NCI-H526 treated with DMSO at 0.1 percent for 48 hours (cell line): Measurements from ENCODE around the gene UBE3C.
"Not testable (repeated sequence)": the region's sequence is repeated elsewhere in the genome, so short reads cannot be mapped to it uniquely, and the experiment has no call there.

ENCODE experiments used
- DNase-seq: peaks from one replicate; lab custom pipeline; 2025; lab: John Stamatoyannopoulos, UW

UBE3C gene

DNA sequence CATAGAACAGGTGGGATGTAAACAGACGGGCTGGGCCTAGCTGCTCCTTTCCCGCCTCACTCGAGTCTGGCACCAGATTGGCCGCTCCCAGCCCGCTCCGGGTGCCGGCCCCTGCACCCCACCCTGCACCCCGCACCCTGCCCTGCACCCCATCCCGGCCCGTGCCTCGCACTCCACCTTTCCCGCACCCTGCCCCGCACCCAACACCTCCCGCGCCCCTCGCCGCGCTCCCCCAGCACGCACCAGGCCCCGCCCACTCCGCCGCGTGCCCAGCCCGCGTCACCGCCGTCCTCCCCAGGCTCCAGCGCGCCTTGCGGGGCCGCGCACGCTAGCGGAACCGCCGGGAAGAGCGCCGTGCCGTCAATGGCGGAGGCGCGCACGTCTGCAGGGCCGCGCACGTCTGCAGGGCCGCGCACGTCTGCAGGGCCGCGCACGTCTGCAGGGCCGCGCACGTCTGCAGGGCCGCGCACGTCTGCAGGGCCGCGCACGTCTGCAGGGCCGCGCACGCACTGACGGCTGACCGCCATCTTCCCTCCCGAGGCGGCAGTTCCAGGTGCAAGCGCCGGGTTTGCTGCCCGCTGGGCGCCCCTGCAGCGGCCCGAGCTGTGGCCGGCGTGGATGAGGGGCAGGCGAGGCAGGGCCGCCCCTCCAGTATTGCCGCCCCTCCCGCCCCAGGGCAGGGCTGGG, at the start of gene UBE3C:
TSS of gene UBE3C (plus strand) at position 503 of the 687 bp plus-strand sequence. CDS start 347 bp downstream, outside the sequence.
- DNase-seq: peak; percentile 88

DNA sequence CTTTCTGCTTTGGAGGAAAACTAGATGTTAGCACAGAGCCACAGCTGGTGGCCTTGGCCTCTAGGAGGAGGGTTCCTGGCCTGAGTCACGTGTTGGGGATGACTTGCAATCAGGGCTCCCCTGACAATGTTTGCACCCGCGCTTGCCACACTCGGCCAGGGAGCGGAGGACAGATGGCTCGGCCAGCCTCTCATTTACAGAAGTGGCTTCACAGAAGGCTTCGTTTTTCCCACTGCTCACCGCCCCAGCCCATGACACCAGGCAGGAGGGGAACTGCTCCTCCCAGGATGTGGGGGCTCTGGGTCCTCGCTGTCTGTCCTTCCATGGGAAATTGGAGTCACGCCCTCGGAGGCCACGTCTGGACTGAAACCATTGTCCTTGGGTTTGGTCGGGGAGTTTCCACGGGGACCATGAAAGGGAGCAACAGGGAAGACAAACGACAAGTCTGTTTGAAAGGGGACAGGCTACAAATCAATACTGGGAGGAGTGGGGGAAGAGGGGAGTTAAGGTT, 49.6 kb upstream of the UBE3C start:
- DNase-seq: no peak

DNA sequence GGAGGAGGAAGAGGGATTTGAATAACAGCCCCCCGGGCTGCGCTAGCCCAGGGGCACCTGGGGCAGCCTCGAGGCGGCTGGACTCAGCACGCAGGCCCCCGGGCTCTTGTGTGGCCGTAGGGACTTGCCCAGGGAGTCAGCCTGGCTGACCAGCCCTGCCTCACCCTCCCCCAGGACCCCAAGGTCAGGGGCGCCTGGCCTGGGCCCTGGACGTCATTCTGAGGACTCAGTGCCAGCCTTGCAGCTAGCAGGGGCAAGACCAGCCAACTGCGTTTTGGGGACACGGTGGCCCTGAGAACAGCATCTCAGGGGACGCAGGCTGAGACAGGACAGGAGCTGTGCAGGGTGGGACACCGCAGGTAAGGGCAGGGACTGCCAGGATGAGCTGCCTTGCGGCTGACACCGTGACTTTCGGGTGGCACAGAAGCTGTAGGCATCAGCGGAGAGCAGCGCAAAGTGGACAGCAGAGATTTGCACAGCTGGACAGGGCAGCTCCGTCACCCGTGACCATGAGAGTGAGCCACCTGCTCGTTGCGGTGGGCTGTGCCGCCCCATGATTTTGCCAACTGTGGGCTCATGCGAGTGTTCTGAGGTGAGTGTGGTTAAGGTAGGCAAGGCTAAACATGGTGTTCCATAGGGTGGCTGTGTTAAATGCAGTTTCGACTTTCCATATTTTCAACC, 48.1 kb upstream of the UBE3C start:
- no peak for DNase-seq

DNA sequence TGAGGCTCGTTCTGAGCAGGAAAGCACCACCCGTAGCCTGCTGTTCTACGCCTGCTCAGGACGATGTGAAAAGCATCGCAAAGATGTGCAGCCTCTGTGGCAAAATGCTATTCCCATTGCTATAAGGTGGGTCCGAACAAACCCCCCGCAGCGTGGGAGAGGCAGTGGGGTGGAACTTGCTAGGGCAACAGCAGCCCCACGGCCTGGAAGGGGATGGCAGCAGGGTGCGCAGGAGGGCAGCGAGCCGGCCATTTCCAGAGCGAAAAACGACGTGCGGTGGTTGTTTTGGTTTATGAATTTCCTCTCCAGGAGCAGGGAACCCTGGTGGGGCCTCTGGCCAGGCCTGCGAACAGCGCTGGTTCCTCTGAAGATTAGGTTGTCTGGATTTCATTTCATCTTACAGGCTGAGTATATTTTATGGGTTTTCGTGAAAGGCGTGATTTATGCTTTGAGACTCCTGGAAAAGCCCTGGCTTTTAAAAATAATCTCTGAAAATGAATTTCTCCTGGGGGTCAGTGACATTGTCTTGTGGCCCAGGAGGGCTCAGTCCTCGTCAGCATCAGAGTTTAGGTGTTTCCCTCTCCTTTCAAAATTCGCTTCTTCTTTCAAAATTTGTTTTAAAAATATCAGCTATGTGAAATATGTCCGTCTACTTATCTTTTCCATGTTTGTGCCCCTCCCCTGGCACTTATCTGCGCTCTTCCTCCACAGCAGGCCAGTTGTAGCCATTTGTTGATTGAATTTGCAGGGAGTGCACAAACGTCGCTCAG, 42.3 kb upstream of the UBE3C start:
- DNase-seq: peak; percentile 90

- DNase-seq: no peak
These were observed 41.7 kb upstream of the UBE3C start for GRCh38 chr7:157097056-157097329.

DNA sequence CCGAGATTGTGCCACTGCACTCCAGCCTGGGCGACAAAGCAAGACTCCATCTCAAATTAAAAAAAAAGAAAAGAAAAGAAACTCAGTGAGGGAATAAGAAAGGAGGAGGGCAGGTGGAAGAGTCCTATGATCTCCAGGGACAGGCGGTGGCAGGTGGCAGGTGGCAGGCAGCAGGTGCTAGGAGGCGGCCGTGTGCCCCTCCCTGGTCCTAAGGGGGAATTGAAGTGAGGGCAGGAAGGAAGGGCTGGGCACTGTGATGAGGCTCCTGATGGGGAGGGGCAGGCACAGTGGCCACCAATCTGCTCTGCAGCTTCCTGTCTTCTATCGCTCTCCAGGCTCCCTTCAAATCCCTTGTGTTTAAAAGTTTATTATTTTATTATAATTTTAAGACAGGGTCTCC, 41.2 kb upstream of the UBE3C start:
- DNase-seq: peak; percentile 77

GRCh38 chr7:157100005-157100404, 38.7 kb upstream of the UBE3C start:
- not testable (repeated sequence) for DNase-seq

GRCh38 chr7:157103641-157104040, 35.1 kb upstream of the UBE3C start:
- DNase-seq: not testable (repeated sequence)

DNA sequence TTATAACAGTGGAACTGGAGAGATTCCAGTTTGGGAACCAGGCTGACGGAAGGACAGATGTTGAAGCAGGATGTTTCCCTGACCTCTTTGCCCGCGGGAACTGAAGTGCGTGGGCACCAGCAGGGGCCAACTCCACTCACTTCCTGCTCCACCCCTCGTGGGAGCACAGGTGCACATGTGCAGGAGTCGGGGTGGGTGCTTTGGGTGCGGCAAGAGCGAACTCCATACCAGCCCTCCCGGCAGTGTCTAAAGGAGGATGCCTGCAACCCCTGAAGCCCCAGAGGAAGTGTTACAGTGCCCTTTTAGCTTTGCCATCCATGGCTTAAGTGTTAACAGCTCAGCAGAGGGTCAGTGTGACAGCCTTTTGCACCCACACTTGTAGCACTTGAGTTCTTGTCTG, 27.4 kb upstream of the UBE3C start:
- no peak for DNase-seq

GRCh38 chr7:157112706-157113105, 26.0 kb upstream of the UBE3C start:
- DNase-seq: no peak

GRCh38 chr7:157113607-157114006, 25.1 kb upstream of the UBE3C start:
- DNase-seq: no peak

GRCh38 chr7:157116762-157117161, 22.0 kb upstream of the UBE3C start:
- DNase-seq: no peak

GRCh38 chr7:157117796-157118195, 20.9 kb upstream of the UBE3C start:
- no peak for DNase-seq

- DNase-seq: no peak
These were observed 18.5 kb upstream of the UBE3C start for GRCh38 chr7:157120181-157120580.

GRCh38 chr7:157121184-157121715, 17.5 kb upstream of the UBE3C start:
- DNase-seq: no peak

GRCh38 chr7:157122800-157123495, 15.8 kb upstream of the UBE3C start:
- DNase-seq: no peak

GRCh38 chr7:157124690-157125089, 14.0 kb upstream of the UBE3C start:
- DNase-seq: peak; percentile 65

DNA sequence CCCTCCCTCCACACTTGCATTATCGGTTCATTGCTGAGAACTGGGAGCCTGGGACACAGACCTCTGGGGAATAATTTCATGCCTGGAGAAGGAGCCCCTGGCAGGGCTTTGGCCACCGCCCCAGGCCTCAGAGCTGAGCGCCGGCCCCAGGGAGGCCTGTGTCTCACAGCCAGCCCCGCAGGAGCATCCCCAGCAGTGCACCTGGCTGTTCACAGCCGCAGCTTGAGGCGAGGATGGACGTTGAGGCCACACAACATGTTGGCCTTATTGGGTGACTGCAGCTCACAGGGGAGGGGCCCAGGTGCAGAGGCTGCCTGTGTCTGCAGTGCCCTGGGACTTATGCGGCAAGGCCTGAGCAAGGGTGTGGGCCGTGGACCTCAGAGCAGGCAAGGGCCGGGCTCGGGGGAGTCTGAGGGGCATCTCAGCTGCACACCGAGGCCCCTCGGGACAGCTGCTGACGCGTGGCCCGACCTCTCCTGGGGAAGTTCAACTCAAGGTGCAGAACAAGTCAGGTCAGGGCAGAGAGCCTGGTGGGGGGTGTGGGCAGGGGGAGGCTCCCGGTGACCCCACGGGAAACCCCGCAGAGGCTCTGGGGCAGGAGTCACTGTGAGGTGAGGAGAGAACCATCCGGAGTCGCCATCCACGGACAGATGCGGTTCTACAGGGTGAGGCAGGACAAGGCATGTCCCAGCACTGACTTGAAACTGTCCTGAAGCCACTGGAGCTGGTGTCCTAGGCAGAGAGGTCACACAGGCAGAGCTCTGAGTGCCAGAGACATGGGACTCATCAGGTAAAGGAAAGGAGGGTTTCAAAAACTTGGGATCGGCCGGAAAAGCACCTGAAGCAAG, 13.1 kb upstream of the UBE3C start:
- peak; percentile 92 for DNase-seq

GRCh38 chr7:157126921-157127320, 11.8 kb upstream of the UBE3C start:
- DNase-seq: no peak

- no peak for DNase-seq
These were observed 9.5 kb upstream of the UBE3C start for GRCh38 chr7:157129200-157129599.

- DNase-seq: no peak
These were observed 8.7 kb upstream of the UBE3C start for GRCh38 chr7:157129907-157130460.
